HEK293 (cell line): ENCODE results near the gene PRRT2.

Experiments used
- CTCF ChIA-PET: fragments of 350-600 bp; formaldehyde crosslinking; extraction: SDS; loops from one replicate; lab custom pipeline; 2021; ENCODE audit warnings: antibody characterized with exemption; lab: Yijun Ruan, JAX
- POLR2A ChIA-PET: fragments of 300-600 bp; formaldehyde crosslinking; extraction: SDS; loops from one replicate; lab custom pipeline; 2020; ENCODE audit warnings: antibody characterized with exemption, inconsistent platforms; lab: Yijun Ruan, JAX
- H3K27ac ChIP-seq: fragments of 200-500 bp; sonication (Bioruptor generic); 2 replicates; pipeline ENCODE4 v1.5.1; 2014; ENCODE audit warnings: low read depth, low read length, control low read depth, inconsistent platforms; ENCODE audit errors: extremely low read depth
- H3K36me3 ChIP-seq, 2 experiments: fragments of 200-500 bp in 1 of 2; sonication (Bioruptor generic) in 1 of 2; 1 replicate in 1 of 2; 2 replicates in 1 of 2; pipeline ENCODE4 v1.5.1; 2014 to 2017; ENCODE audit warnings: inconsistent platforms in 2 of 2, low read length in 2 of 2; ENCODE audit not compliant: control insufficient read depth in 2 of 2, insufficient read depth in 1 of 2
- H3K4me1 ChIP-seq: fragments of 200-500 bp; sonication (Bioruptor generic); 2 replicates; pipeline ENCODE4 v1.5.1; 2014; ENCODE audit warnings: mild to moderate bottlenecking, low read length, inconsistent platforms; ENCODE audit not compliant: control insufficient read depth, insufficient read depth
- H3K4me3 ChIP-seq: 2 replicates; pipeline ENCODE4 v1.5.1; 2011; ENCODE audit warnings: low read depth, mild to moderate bottlenecking, control low read depth, low read length, moderate library complexity
- H3K9me3 ChIP-seq: fragments of 200-500 bp; sonication (Bioruptor generic); 2 replicates; pipeline ENCODE4 v1.5.1; 2014; ENCODE audit warnings: low read depth, low read length, inconsistent platforms; ENCODE audit not compliant: control insufficient read depth, insufficient read depth
- EGR2 ChIP-seq: fragments of 450-650 bp; formaldehyde crosslinking; IDR thresholded peaks from 2 replicates; pipeline ENCODE4 v1.5.1; 2016; ENCODE audit warnings: low read depth, missing biosample characterization, missing genetic modification characterization
- FEZF1 ChIP-seq: fragments of 450-650 bp; formaldehyde crosslinking; IDR thresholded peaks from 2 replicates; pipeline ENCODE4 v1.5.1; 2016; ENCODE audit warnings: missing biosample characterization, missing genetic modification characterization
- GFI1B ChIP-seq: fragments of 450-650 bp; formaldehyde crosslinking; IDR thresholded peaks from 2 replicates; pipeline ENCODE4 v1.5.1; 2016; ENCODE audit warnings: missing biosample characterization, missing genetic modification characterization
- GLI2 ChIP-seq: fragments of 450-650 bp; formaldehyde crosslinking; IDR thresholded peaks from 2 replicates; pipeline ENCODE4; 2017; ENCODE audit warnings: missing biosample characterization, missing genetic modification characterization, low read depth, borderline replicate concordance
- GLI4 ChIP-seq: fragments of 450-650 bp; formaldehyde crosslinking; IDR thresholded peaks from 2 replicates; pipeline ENCODE4 v1.5.1; 2016; ENCODE audit warnings: missing biosample characterization, missing genetic modification characterization
- HOXD13 ChIP-seq: sonication (generic); formaldehyde crosslinking; IDR thresholded peaks from 2 replicates; pipeline ENCODE4 v1.8.0; 2022; ENCODE audit warnings: missing genetic modification reagents, borderline replicate concordance
- IKZF3 ChIP-seq: fragments of 450-650 bp; IDR thresholded peaks from 2 replicates; pipeline ENCODE4 v1.5.0; 2018; ENCODE audit warnings: missing biosample characterization, mild to moderate bottlenecking, missing genetic modification characterization, moderate library complexity
- KLF10 ChIP-seq: fragments of 450-650 bp; IDR thresholded peaks from 2 replicates; pipeline ENCODE4 v1.5.1; 2018; ENCODE audit warnings: missing biosample characterization, mild to moderate bottlenecking, missing genetic modification characterization
- RBAK ChIP-seq: fragments of 450-650 bp; formaldehyde crosslinking; IDR thresholded peaks from 2 replicates; pipeline ENCODE4 v1.5.1; 2016; ENCODE audit warnings: missing biosample characterization, missing genetic modification characterization
- SALL2 ChIP-seq: fragments of 450-650 bp; formaldehyde crosslinking; IDR thresholded peaks from 2 replicates; pipeline ENCODE4 v1.5.0; 2017; ENCODE audit warnings: missing biosample characterization, mild to moderate bottlenecking, missing genetic modification characterization, borderline replicate concordance
- SP3 ChIP-seq: fragments of 450-650 bp; formaldehyde crosslinking; IDR thresholded peaks from 2 replicates; pipeline ENCODE4 v1.5.1; 2016; ENCODE audit warnings: missing biosample characterization, missing genetic modification characterization
- YY1 ChIP-seq: fragments of 450-650 bp; formaldehyde crosslinking; IDR thresholded peaks from 2 replicates; pipeline ENCODE4 v1.5.1; 2018; ENCODE audit warnings: missing biosample characterization, missing genetic modification characterization
- YY2 ChIP-seq: fragments of 450-650 bp; formaldehyde crosslinking; IDR thresholded peaks from 2 replicates; pipeline ENCODE4 v1.5.1; 2016; ENCODE audit warnings: missing biosample characterization, missing genetic modification characterization
- ZBTB17 ChIP-seq: fragments of 450-650 bp; formaldehyde crosslinking; IDR thresholded peaks from 2 replicates; pipeline ENCODE4 v1.5.1; 2016; ENCODE audit warnings: missing biosample characterization, missing genetic modification characterization
- ZBTB7A ChIP-seq: fragments of 450-650 bp; formaldehyde crosslinking; IDR thresholded peaks from 2 replicates; pipeline ENCODE4 v1.5.1; 2016; ENCODE audit warnings: low read depth, missing biosample characterization, missing genetic modification characterization
- ZBTB8A ChIP-seq: fragments of 450-650 bp; formaldehyde crosslinking; IDR thresholded peaks from 2 replicates; pipeline ENCODE4 v1.5.1; 2016; ENCODE audit warnings: missing biosample characterization, missing genetic modification characterization
- ZFP41 ChIP-seq: fragments of 450-650 bp; formaldehyde crosslinking; IDR thresholded peaks from 2 replicates; pipeline ENCODE4 v1.5.1; 2016; ENCODE audit warnings: missing biosample characterization, missing genetic modification characterization, borderline replicate concordance
- ZNF10 ChIP-seq: fragments of 450-650 bp; formaldehyde crosslinking; IDR thresholded peaks from 2 replicates; pipeline ENCODE4 v1.5.1; 2017; ENCODE audit warnings: missing biosample characterization, missing genetic modification characterization
- ZNF266 ChIP-seq: fragments of 450-650 bp; formaldehyde crosslinking; IDR thresholded peaks from 2 replicates; pipeline ENCODE4 v1.5.1; 2016; ENCODE audit warnings: missing biosample characterization, missing genetic modification characterization, low read depth
- ZNF426 ChIP-seq: fragments of 450-650 bp; formaldehyde crosslinking; IDR thresholded peaks from 2 replicates; pipeline ENCODE4 v1.5.1; 2017; ENCODE audit warnings: missing biosample characterization, missing genetic modification characterization, mild to moderate bottlenecking, inconsistent platforms, moderate library complexity
- ZNF48 ChIP-seq: fragments of 450-650 bp; formaldehyde crosslinking; IDR thresholded peaks from 2 replicates; pipeline ENCODE4 v1.5.1; 2016; ENCODE audit warnings: missing biosample characterization, missing genetic modification characterization
- ZNF558 ChIP-seq: fragments of 450-650 bp; formaldehyde crosslinking; IDR thresholded peaks from 2 replicates; pipeline ENCODE4 v1.5.1; 2016; ENCODE audit warnings: missing biosample characterization, missing genetic modification characterization
- ZNF600 ChIP-seq: fragments of 450-650 bp; formaldehyde crosslinking; IDR thresholded peaks from 2 replicates; pipeline ENCODE4 v1.5.1; 2016; ENCODE audit warnings: missing biosample characterization, missing genetic modification characterization
- ZNF654 ChIP-seq: fragments of 450-650 bp; formaldehyde crosslinking; IDR thresholded peaks from 2 replicates; pipeline ENCODE4 v1.5.1; 2016; ENCODE audit warnings: low read depth, missing biosample characterization, missing genetic modification characterization
- ZNF76 ChIP-seq: fragments of 450-650 bp; formaldehyde crosslinking; IDR thresholded peaks from 2 replicates; pipeline ENCODE4; 2016; ENCODE audit warnings: low read depth, missing biosample characterization, missing genetic modification characterization, borderline replicate concordance
- ZNF777 ChIP-seq: fragments of 450-650 bp; formaldehyde crosslinking; IDR thresholded peaks from 2 replicates; pipeline ENCODE4 v1.5.1; 2017; ENCODE audit warnings: missing biosample characterization, missing genetic modification characterization, borderline replicate concordance
- ZNF837 ChIP-seq: fragments of 450-650 bp; formaldehyde crosslinking; IDR thresholded peaks from 2 replicates; pipeline ENCODE4 v1.5.1; 2016; ENCODE audit warnings: missing biosample characterization, missing genetic modification characterization
- ZNF843 ChIP-seq: fragments of 450-650 bp; formaldehyde crosslinking; IDR thresholded peaks from 2 replicates; pipeline ENCODE4 v1.5.1; 2016; ENCODE audit warnings: missing biosample characterization, missing genetic modification characterization
- ZSCAN30 ChIP-seq: fragments of 450-650 bp; IDR thresholded peaks from 2 replicates; pipeline ENCODE4 v1.5.1; 2018; ENCODE audit warnings: missing biosample characterization, mild to moderate bottlenecking, missing genetic modification characterization, moderate library complexity
- ZXDB ChIP-seq: fragments of 450-650 bp; formaldehyde crosslinking; IDR thresholded peaks from 2 replicates; pipeline ENCODE4 v1.5.1; 2016; ENCODE audit warnings: missing biosample characterization, missing genetic modification characterization
- TF ChIP-seq, protein P1 (sequence below): fragments of 450-650 bp; formaldehyde crosslinking; IDR thresholded peaks from 2 replicates; pipeline ENCODE4 v1.5.1; 2016; ENCODE audit warnings: missing biosample characterization, missing genetic modification characterization
- TF ChIP-seq, protein P2 (sequence below): fragments of 450-650 bp; formaldehyde crosslinking; IDR thresholded peaks from 2 replicates; pipeline ENCODE4 v1.5.1; 2017; ENCODE audit warnings: missing biosample characterization, mild to moderate bottlenecking, missing genetic modification characterization, moderate library complexity
- TF ChIP-seq, protein P3 (sequence below): fragments of 450-650 bp; formaldehyde crosslinking; IDR thresholded peaks from 2 replicates; pipeline ENCODE4 v1.5.1; 2016; ENCODE audit warnings: missing biosample characterization, missing genetic modification characterization
- TF ChIP-seq, protein P4 (sequence below): fragments of 450-650 bp; formaldehyde crosslinking; IDR thresholded peaks from 2 replicates; pipeline ENCODE4 v1.5.1; 2016; ENCODE audit warnings: missing biosample characterization, missing genetic modification characterization

PRRT2 gene

DNA sequence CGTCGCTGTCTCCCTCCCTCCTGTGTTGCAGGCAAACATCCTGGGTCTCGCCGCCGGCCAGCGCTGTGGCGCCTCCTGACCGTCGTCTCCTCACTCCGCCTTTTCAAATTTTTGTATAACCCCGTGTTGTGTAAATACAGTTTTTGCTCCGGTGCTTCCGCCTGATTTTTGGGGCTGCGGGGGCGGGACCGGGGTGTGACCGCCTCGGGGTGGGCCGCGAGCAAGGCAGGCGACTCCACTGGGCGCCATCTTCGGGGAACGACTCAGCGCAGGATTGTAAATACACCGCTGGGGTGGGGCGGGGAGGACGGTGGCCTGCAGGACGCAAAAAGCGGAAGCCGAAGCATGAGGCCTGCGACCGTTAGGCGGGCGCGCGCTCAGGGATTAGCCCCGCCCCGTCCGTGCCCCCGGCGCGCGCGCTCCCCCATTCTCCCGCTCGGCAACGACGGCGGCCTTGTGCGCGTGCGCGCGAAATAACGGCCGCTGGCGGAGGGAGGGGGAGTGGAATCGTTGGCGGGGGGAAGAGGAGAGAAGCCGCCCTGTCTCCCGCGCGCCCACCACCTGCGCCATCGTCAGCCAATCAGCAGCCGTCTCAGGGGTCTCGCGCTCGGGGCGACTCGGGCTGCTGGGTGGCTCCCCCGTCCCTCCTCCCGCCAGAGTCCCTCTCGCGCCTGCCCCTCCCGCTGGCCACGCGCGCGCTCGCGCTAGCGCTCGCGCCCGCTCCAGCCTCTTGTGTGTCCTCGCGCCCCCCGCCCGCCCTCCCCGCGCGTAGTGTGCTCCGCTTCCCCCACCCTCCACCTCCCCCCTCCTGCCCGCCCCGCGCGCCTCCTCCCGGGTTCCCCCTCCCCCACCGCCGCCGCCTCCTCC, 6.5 kb upstream of the PRRT2 start:
- peak overlapping the region; percentile 100 for H3K27ac ChIP-seq
- ChIA-PET POLR2A (interaction anchor here (0.6 to 4.0 kb wide), 18 partner anchors 9 to 1228 kb away, joined by 3 to 106 read pairs (median 4); partner anchors contain the start of genes ALDOA, HIRIP3, KCTD13 and KIF22), CTCF (interaction anchor here (1.7 to 2.8 kb wide), 2 partner anchors 10 to 43 kb away, joined by 4 to 16 read pairs; partner anchors contain the start of gene PAGR1)
- peak overlapping the region; percentile 53 for H3K4me3 ChIP-seq
- H3K4me1 ChIP-seq: peaks cover 12% of the 10 kb centered on the region
- H3K36me3 ChIP-seq: peaks cover 7 to 70% of the 10 kb centered on the region in 2 experiments; a peak in 2 of 3 replicates
- no peaks in the 10 kb centered on the region for H3K9me3 ChIP-seq
- TF ChIP-seq YY2: peak; percentile 78
- no peak for TF ChIP-seq RBAK (tag by site-specific recombination)
- TF ChIP-seq, protein P1, sequence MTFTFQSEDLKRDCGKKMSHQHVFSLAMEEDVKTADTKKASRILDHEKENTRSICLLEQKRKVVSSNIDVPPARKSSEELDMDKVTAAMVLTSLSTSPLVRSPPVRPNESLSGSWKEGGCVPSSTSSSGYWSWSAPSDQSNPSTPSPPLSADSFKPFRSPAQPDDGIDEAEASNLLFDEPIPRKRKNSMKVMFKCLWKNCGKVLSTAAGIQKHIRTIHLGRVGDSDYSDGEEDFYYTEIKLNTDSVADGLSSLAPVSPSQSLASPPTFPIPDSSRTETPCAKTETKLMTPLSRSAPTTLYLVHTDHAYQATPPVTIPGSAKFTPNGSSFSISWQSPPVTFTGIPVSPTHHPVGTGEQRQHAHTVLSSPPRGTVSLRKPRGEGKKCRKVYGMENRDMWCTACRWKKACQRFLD (tag by site-specific recombination): no peak
- peak; percentile 94 for TF ChIP-seq YY1 (tag by site-specific recombination)
- TF ChIP-seq ZBTB8A (tag by site-specific recombination): peak; percentile 96
- TF ChIP-seq ZNF600: 0 out of 2 replicates have a peak, but pooled peaks have one; percentile 70
- TF ChIP-seq ZXDB: peak; percentile 97
- TF ChIP-seq ZNF76 (tag by site-specific recombination): peak; percentile 85
- TF ChIP-seq, protein P2, sequence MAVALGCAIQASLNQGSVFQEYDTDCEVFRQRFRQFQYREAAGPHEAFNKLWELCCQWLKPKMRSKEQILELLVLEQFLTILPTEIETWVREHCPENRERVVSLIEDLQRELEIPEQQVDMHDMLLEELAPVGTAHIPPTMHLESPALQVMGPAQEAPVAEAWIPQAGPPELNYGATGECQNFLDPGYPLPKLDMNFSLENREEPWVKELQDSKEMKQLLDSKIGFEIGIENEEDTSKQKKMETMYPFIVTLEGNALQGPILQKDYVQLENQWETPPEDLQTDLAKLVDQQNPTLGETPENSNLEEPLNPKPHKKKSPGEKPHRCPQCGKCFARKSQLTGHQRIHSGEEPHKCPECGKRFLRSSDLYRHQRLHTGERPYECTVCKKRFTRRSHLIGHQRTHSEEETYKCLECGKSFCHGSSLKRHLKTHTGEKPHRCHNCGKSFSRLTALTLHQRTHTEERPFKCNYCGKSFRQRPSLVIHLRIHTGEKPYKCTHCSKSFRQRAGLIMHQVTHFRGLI (tag by site-specific recombination): peak; percentile 62; the same call in 1 of the 2 replicates
- TF ChIP-seq ZNF777 (tag by site-specific recombination): 0 out of 2 replicates have a peak, but pooled peaks have one; percentile 2
- peak; percentile 26; the same call in 1 of the 2 replicates for TF ChIP-seq FEZF1 (tag by site-specific recombination)
- TF ChIP-seq ZNF266: no peak
- no peak for TF ChIP-seq ZNF48 (tag by site-specific recombination)
- TF ChIP-seq SP3: peak; percentile 98
- TF ChIP-seq ZSCAN30 (tag by site-specific recombination): no peak
- peak; percentile 99 for TF ChIP-seq KLF10 (tag by site-specific recombination)
- TF ChIP-seq ZNF654 (tag by site-specific recombination): no peak; the same call in 1 of the 2 replicates
- TF ChIP-seq ZNF10 (tag by site-specific recombination): peak; percentile 80
- peak; percentile 82; the same call in 1 of the 2 replicates for TF ChIP-seq ZNF837
- peak; percentile 8 for TF ChIP-seq GFI1B (tag by site-specific recombination)
- TF ChIP-seq ZNF426 (tag by site-specific recombination): no peak
- peak; percentile 96 for TF ChIP-seq ZNF843 (tag by site-specific recombination)
- TF ChIP-seq ZBTB17 (tag by site-specific recombination): peak; percentile 93
- peak; percentile 87; the same call in 1 of the 2 replicates for TF ChIP-seq GLI4 (tag by site-specific recombination)
- no peak for TF ChIP-seq ZFP41 (tag by site-specific recombination)
- peak; percentile 81 for TF ChIP-seq HOXD13 (CRISPR knock-in tag)
- TF ChIP-seq GLI2 (tag by site-specific recombination): no peak; the same call in 1 of the 2 replicates
- no peak for TF ChIP-seq IKZF3 (tag by site-specific recombination)
- TF ChIP-seq, protein P3, sequence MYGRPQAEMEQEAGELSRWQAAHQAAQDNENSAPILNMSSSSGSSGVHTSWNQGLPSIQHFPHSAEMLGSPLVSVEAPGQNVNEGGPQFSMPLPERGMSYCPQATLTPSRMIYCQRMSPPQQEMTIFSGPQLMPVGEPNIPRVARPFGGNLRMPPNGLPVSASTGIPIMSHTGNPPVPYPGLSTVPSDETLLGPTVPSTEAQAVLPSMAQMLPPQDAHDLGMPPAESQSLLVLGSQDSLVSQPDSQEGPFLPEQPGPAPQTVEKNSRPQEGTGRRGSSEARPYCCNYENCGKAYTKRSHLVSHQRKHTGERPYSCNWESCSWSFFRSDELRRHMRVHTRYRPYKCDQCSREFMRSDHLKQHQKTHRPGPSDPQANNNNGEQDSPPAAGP: peak; percentile 98
- TF ChIP-seq ZBTB7A: peak; percentile 99
- TF ChIP-seq, protein P4, sequence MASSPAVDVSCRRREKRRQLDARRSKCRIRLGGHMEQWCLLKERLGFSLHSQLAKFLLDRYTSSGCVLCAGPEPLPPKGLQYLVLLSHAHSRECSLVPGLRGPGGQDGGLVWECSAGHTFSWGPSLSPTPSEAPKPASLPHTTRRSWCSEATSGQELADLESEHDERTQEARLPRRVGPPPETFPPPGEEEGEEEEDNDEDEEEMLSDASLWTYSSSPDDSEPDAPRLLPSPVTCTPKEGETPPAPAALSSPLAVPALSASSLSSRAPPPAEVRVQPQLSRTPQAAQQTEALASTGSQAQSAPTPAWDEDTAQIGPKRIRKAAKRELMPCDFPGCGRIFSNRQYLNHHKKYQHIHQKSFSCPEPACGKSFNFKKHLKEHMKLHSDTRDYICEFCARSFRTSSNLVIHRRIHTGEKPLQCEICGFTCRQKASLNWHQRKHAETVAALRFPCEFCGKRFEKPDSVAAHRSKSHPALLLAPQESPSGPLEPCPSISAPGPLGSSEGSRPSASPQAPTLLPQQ (tag by site-specific recombination): peak; percentile 95
- peak; percentile 69 for TF ChIP-seq EGR2 (tag by site-specific recombination)
- no peak for TF ChIP-seq SALL2
- TF ChIP-seq ZNF558 (tag by site-specific recombination): no peak
